GM18873 (cell line): ENCODE results near the gene SOD1.

Source experiments
- ATAC-seq: cut with Tn5 transposase; IDR thresholded peaks from one replicate; pipeline ENCODE4 v1.9.1; 2021; ENCODE audit warnings: mild to moderate bottlenecking, moderate library complexity, moderate number of reproducible peaks; ENCODE audit not compliant: unreplicated experiment, low FRiP score

SOD1 gene

DNA sequence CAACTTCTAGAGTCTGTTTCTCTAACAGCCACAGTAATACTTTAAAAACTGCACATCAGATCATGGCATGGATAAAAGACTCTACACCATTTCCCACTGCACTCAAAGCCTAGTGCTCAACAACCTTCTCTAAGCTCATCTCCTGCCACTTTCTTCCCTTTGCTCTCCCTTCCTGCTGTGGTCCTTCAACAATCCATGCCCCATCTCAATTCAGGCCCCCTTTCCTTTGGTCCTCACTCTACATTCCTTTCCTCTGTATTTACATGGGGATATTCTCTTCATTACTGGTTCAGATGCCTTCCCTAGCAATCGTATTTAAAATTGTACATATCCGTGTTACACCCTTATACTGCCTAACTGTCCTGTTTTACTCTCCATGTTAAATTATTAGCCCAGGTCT lies 19.0 kb downstream of the SOD1 start:
- ATAC-seq = no peak

DNA sequence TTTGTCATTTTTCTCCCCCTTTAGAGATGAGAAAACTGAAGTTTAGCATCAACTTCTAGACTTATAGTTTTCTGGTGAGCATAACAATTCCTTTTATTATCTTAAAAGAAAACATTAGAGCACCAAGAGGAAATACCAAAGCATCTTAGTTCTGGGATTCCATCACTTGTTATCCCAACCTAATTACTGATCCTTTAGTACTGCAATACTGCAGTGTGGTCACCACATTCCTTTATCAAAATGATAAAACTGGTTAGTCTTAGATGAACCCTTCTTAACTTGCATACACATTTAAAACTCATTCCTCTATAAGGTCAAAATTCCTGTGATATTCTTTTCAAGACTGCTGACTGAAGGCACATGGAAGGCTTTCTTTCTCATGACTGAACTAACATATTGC lies 23.1 kb downstream of the SOD1 start:
- ATAC-seq = no peak

DNA sequence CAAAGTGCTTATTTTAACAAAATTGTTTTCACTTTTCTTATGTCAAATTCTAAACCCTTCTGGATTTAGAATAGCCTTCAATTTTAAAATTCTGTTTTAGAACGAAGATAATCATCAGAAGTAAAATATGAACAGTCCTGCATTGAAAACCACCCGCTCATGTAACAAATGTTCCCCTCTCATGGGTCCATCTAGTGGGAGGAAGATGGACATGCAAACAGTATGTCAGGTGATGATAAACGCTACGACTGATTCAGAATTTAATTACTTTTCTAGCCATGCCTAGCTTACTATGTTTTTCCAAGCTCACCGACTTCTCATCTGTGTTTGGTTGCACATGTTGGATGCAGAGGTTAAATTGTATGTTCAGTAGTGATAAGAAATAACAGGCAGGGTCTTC lies 23.5 kb downstream of the SOD1 start:
- ATAC-seq = no peak

DNA sequence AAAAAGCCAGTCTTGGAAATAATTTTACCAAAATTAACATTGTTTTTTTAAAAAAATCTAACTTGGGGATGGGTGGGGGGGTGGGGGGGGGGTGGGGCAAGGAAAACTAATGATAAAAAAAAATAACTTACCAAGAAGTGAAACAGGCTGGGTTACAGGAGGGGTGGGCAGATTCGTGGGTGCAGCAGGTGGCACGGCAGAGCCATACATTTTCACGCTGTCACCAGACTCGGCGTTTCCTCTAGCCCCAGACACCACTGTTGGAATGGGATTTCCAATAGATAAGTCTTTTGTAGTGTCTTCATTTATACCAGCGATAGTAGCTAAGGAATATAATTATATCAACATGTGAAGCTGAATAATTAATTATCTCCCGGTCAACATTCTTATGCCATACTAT lies 25.4 kb downstream of the SOD1 start:
- no peak for ATAC-seq

DNA sequence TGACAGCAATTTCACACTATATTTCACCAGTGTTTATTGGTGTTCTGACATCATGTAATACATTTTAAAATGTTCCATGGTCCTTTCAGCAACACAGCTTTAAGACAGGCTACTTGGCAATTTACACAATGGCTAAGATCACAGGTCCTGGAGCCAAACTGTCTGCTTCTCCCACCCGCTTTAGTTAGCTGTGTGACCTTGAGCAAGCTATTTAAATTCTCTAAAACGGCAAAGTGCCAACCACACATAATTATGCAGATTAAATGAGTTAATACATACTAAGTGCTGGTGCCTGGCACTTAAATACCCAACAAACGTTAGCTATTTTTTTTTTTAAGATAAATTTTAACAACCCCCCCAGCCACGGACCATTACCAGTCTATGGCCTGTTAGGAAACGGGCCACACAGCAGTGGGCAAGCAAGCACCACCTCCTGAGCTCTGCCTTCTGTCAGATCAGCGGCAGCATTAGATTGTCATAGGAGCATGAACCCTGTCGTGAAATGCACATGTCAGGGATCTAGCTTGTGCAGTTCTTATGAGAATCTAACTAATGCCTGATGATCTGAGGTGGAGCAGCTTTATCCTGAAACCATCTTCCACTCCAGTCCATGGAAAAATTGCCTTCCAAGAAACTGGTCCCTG lies 26.9 kb downstream of the SOD1 start:
- no peak for ATAC-seq

DNA sequence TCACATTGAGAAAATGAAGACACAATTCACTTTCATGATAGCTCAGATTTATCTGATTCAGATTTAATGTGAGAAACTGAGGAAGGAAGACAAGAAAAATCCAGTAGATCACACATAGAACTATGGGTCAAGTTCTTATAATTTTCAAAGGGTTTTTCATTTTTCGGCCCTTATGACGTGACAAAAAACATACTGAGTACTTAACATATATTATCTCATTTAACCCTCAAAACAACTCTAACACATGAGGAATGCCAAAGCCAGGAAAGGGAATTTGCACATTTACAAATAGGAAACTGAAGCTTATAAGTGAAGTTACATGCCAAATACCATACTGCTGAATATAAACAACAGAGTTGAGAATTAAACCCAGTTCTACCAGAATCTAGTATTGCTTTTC lies 27.6 kb downstream of the SOD1 start:
- no peak for ATAC-seq

DNA sequence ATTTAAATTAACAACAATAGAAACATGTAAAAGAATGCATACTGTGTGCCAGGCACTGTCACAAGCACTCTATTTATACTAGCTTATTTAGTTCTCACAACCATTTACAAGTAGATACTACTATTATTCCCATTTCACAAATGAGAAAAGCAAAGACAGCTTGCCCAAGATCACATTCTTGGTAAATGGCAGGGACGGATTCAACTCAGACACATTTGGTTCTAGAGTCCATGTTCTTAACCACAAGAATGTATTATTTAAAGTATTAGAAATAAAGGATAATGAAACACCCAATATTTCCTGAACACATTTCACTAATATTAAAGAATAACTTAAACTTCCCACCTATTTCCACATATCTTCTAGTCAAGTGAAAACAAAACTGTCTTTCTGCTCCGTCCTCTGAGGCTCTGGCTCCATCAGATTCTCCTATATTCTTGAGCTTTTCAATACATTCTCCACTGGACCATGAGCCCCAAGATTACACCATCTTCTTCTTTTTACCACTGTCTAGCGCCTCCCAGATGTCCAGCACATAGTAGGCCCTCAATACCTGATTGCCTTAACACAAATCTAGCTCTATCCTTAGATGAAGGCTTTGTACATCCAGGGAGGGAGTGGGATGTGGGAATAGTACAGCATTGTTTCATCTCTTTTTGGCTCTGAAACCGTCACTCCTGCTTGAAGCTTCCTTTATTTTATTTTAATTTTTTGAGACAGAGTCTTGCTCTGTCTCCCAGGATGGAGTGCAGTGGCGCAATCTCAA lies 29.3 kb downstream of the SOD1 start:
- ATAC-seq = no peak

DNA sequence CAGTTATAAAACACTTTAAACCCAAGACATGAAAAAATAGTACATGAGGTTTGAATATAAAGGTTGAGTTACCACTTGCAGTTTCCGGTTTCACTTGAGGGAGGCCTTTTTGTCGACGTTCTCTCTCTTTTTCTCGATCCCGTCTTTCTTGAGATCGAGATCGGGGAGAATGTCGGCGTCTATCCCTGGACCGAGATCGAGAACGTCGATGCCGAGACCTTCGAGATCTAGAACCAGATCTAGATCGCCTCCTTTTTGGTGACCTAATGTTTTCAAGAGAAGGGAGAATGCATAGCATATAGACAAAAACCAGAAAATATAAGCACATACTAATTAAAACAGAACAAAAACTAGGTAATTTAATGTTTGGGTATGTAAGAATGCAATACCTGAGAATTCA lies 33.7 kb downstream of the SOD1 start:
- no peak for ATAC-seq

DNA sequence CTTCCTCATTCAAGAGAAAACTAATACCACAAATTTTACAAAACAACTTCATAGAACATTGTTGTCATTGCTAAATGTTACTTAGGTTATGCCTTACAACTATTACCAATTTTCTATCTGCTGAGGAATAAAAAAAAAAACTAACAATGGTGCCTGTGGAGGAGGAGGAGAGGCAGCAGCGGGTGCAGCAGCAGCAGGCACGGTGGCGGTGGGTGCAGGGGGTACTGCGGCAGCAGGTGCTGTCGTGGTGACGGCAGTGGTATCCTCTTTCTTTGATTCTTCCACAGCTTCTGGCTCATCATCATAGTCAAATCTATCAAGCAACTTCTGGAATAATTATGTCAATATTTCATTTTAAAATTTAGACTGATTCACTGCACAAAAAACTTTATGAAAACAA lies 36.9 kb downstream of the SOD1 start:
- ATAC-seq = no peak

DNA sequence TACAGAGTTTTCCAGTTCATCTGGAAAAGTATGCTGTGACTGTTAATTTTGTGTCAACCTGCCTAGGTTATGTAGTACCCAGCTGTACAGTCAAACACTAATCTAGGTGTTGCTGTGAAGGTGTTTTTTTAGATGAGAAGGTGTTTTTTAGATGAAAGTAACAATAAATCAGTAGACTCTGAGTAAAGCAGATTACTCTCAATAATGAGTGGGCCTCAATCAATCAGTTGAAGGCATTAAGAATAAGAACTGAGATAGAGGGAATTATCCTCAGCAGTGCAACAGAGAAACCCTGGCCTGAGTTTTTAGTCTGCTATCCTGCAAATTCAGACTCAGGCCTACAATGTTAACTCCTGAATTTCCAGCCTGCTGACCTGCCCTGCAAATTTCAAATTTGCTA lies 39.0 kb downstream of the SOD1 start:
- no peak for ATAC-seq

DNA sequence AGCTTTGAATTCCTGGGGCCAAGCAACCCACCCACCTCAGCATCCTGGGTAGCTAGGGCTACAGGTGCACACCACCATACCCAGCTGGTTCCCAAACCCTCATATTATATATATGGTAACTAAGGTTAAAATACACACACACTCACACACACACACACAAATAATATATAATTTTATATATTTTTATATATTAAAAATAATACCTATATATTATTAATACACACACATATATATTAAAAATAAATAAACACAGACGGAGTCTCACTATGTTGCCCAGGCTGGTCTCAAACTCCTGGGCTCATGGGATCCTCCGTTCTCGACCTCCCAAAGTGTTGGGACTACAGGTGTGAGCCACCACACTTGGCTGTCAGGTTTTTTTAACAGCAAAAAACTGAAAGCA lies 40.5 kb downstream of the SOD1 start:
- no peak for ATAC-seq

DNA sequence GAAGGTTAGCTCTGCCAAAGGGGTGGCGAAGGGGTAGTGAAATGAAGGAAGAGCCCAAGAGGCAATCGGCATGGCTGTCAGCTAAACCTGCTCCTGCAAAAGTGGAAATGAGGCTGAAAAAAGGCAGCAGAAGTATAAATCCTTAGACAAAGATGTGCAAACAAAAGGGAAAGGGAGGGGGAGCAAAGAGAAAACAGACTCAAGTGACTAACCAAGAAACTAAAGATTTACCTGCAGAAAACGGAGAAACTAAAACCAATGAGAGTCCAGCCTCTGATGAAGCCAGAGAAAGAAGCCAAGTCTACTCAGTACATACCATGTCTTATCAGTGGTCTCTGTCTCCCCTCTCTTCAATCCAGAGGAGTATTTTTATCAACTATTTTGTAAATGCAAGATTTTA lies 47.1 kb downstream of the SOD1 start:
- ATAC-seq = no peak

DNA sequence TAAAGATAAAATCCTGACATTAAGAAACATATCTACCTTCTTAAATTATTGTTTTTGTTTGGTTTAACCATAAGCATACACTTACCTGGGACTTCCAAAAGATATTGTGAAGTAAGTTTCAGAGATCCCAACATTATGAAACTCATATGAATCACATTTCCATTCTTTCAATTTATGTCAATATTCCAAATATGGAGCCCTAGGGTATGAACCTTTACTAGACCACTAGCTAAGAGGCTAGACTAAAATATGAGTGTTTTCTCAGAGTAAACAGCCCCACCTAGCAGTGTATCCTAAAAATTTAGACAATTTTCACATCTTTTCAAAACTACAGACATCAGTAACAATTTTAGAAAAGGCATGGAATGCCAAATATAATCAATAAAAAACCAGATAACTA lies 48.0 kb downstream of the SOD1 start:
- no peak for ATAC-seq

DNA sequence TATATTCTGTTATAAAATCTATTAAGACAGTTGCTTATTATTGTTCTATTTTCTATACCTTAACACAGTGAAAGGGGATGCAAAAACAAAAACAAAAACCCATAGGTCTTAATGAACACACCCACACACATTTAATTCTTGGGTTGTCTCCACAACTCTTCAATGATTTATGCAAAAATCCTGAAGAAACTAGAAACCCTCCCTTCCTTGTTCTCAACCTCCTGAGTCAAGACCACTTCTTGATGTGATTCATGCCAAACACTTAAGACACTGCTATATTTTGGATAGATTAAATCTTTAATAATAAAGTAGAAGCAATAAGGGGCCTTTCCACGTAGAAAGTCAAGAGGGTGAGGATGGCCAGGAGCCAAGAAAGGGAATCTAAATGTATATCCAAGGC lies 49.0 kb downstream of the SOD1 start:
- ATAC-seq = no peak

DNA sequence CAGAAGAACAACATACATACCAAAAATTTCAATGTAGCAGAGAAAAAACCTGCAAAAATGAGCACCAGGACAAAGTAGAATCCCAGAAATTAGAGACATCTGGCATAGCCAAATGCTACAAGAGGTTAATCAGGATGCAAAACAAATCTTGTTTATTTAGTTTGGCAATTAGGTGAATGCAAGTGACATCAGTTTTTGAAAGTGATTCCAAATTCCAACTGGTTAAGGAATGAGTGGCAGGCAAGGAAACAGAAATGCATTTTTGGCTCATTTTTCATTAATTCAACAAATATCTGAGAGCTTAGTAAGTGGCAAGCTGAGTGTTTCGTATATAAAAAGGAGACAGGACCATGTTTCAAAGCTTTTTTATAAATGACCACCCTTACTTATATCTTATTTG lies 51.1 kb downstream of the SOD1 start:
- ATAC-seq = no peak

DNA sequence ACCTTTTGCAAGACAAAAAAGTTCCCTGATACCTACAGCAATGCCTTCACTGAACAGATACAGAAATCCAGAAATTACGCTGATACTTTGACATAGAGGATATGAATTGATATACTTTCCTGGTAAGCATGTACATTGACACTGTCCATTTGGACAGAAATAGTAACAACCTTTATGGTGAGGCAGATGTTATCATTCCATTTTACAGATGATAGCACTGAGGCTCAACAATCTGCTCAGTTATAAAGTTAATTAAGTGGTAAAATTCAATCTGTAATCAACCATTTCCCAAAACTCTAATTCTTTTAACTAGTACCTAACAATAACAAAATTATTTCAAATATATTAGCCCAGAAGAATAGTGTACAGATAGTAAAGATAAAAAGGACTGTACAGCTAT lies 51.8 kb downstream of the SOD1 start:
- ATAC-seq = no peak

DNA sequence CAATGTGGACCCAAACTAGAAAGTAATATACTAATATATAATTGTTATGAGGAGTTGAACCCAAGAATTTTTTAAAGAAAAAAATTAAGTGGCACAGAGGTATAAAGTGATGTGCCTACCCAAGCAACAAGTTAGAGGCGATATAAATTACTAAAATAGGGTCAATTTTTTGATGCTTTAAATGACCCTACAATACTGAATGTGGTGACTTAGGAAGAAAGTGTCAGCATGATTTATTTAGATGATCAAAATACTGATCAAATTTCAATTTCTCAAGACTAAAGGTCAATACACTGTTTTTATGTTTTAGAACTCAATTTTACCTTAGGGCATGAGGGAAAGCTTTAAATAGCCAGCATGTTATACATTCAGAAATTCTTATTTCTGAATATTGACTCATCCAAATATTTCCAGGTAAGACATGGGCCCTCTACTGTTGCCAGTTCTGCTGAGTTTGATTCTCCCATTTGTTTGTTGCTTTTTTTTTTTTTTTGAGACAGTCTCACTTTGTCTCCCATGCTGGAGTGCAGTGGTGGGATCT lies 52.3 kb downstream of the SOD1 start:
- ATAC-seq = no peak

DNA sequence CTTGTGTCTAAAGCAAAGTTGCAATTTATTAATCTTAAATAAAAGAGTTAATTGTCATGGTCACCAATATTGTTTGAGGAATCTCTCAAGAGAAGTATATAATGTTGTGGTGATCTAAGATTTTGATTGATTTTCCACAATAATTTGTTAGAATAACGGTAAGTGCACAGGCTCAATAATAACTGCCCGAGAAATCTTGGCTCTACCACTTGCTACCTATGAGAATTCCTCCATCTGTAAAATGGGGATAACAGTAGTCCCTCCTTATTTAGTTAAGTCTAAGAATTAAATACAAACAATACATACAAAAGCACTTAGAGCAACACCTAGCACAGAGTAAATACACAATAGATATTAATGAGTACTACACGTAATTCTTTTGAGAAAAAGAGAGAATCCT lies 53.6 kb downstream of the SOD1 start:
- no peak for ATAC-seq

DNA sequence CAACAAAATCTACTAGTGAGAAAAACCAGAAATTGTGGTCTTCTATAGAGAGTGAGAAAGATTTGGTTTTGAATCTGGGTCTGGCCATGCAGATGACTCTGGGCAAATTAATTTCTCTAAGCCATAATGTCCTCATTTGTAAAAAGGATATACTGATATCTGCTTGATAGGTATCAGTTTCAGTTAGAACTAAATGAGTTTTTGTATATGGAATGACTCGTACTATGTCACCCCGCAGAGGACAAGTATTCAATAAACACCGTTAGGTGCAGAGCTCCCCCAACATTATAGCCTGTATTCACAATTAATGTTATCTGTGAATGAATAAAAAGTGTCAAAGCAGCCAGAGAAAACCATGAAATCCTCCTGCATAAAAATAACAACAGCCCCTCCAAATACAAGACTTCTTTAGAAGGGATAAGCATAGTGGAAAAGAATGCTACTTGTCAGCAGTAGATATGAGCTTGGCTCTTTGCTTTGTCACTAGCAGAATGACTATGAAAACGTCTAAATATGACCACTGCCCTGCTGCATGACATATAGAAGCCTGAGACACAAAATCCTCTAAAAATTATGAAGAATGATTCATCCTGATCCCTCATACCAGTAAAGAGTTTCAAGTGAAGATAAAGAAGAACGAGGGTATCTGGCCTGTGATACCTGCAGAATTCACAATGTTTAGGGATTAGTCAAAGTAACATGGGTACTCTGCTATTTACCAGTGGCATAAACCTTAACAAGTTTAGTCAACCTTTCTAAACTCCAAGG lies 54.7 kb downstream of the SOD1 start:
- peak; percentile 54 for ATAC-seq

DNA sequence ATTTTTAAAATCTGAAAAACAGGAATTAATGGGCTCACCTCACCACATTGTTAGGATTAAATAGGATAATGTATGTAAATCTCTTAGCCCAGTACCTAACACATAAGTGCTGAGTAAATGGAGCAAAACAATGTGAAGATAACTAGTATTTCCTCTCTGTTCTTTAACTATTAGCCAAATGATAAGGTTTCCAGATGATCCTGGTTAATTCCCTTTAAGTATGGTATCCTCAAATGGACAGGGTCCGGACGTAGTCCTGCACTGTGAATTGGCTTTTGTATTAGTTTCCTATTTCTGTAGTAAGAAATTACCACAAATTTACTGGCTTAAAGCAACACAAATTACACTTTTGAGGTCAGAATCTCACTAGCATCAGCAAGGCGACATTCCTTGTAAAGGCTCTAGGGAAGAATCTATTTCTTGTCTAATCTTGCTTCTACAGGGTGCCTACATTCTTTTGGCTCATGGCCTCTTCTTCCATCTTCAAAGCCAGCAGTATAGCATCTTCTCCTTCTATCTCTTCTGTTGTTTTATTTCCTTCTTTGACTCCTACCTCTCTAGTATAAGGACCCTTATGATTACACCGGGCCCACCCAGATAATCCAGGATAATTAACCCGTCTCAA lies 55.4 kb downstream of the SOD1 start:
- no peak for ATAC-seq

DNA sequence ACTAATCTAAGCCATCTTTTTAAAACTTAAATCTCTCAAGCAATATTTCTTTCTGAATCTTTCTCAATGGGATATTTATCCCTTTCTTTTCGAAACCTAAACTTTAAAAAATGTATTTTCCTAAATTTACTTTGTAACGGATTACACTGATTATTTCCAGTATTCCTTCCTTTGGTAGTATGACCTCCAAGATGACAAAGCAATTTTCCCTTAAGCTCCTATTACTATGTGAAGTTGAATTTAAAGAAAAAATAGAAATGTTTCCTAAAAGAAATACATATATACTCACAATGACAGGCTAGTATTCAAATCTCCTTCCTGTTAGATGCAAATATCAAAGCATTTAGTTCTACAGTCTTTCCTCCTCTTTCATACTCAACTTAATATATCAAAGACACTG lies 56.6 kb downstream of the SOD1 start:
- no peak for ATAC-seq
